Spinal cord (tissue), 10 donors: ENCODE data around the gene SUSD3. TPM values are rescaled to one million over a fixed set of nuclear protein-coding genes. Genes with fewer than 3 reads are reported as not detected.
"Not testable (repeated sequence)": the region's sequence is repeated elsewhere in the genome, so short reads cannot be mapped to it uniquely, and the experiment has no call there.

Source experiments
- DNase-seq, 6 donors: peaks; one replicate each; pipeline versions ENCODE4 v3.0.0 to v3.0.0-alpha.2; 2013 to 2015; ENCODE audit warnings: low spot score in 6 of 6, low read depth in 4 of 6
- H3K27ac ChIP-seq: one replicate; pipeline ENCODE4 v1.5.1; 2013; ENCODE audit warnings: low read depth, low read length, control low read depth
- H3K27me3 ChIP-seq: one replicate; pipeline ENCODE4 v1.6.1; 2013; ENCODE audit warnings: low read length; ENCODE audit not compliant: control insufficient read depth, insufficient read depth
- H3K36me3 ChIP-seq: one replicate; pipeline ENCODE4 v1.6.1; 2013; ENCODE audit warnings: low read length; ENCODE audit not compliant: control insufficient read depth, insufficient read depth
- H3K4me1 ChIP-seq: one replicate; pipeline ENCODE4 v1.6.1; 2013; ENCODE audit warnings: low read length; ENCODE audit not compliant: control insufficient read depth, insufficient read depth
- H3K4me3 ChIP-seq: one replicate; pipeline ENCODE4 v1.5.1; 2013; ENCODE audit warnings: low read depth, low read length, control low read depth
- H3K9me3 ChIP-seq: one replicate; pipeline ENCODE4 v1.6.1; 2013; ENCODE audit warnings: low read length; ENCODE audit not compliant: control insufficient read depth, insufficient read depth
- WGBS: methylation state at CpG from one replicate; pipeline ENCODE4 v1.1.5; 2013; ENCODE audit warnings: missing lambda C conversion rate; ENCODE audit not compliant: insufficient coverage; 5-methylcytosine and 5-hydroxymethylcytosine counted together
- polyA plus RNA-seq, 2 donors: library from polyadenylated mRNA; unstranded; fragments of 120-200 nt; gene quantifications; one replicate each; pipeline ENCODE4 v1.2.1, GENCODE V29; 2013; ENCODE audit not compliant: insufficient read length in 2 of 2
- total RNA-seq, 2 donors: library from RNA; depleted of rRNA in 1 of 2; stranded (reverse); fragments of 120-200 nt in 1 of 2; fragments of >200 nt in 1 of 2; gene quantifications; one replicate each; pipeline versions ENCODE4 v1.2.3 to v1.2.4, GENCODE V29; 2013 to 2014
- donor health status: healthy.

Gene SUSD3
- total and polyA plus RNA-seq, 4 donors = 3.1 to 6.3 (median 4.9) TPM

GRCh38 chr9:93101086-93101485 lies 42.6 kb downstream of the SUSD3 start:
- H3K4me3 ChIP-seq, H3K27me3 ChIP-seq, H3K27ac ChIP-seq, H3K9me3 ChIP-seq, DNase-seq, H3K36me3 ChIP-seq: not testable (repeated sequence)
- H3K4me1 ChIP-seq = peaks cover 39% of the 10 kb centered on the region
- 95% methylated on average over 9 of the region's 11 CpGs for WGBS

- Histone ChIP-seq H3K36me3 (peaks cover 33% of the 10 kb centered on the region), H3K4me3 (no peak overlapping the region), H3K9me3 (peaks cover 2% of the 10 kb centered on the region), H3K27me3 (no peaks in the 10 kb centered on the region), H3K27ac (no peak overlapping the region), H3K4me1 (peaks cover 7% of the 10 kb centered on the region)
- WGBS = no CpG with 5 or more reads among the region's 1 CpG
- DNase-seq = no peak
Measured at GRCh38 chr9:93105620-93106019, 47.1 kb downstream of the SUSD3 start.

GRCh38 chr9:93107151-93107824 lies 48.8 kb downstream of the SUSD3 start:
- H3K4me3 ChIP-seq = no peak overlapping the region
- H3K27ac ChIP-seq = no peak overlapping the region
- no peak for DNase-seq
- H3K27me3 ChIP-seq = no peaks in the 10 kb centered on the region
- H3K36me3 ChIP-seq = peaks cover 49% of the 10 kb centered on the region
- WGBS = 84% methylated on average over 11 of the region's 14 CpGs
- peaks cover 7% of the 10 kb centered on the region for H3K4me1 ChIP-seq
- H3K9me3 ChIP-seq = no peaks in the 10 kb centered on the region

GRCh38 chr9:93107825-93108161 lies 49.3 kb downstream of the SUSD3 start:
- peaks cover 7% of the 10 kb centered on the region for H3K4me1 ChIP-seq
- peaks cover 54% of the 10 kb centered on the region for H3K36me3 ChIP-seq
- no peak overlapping the region for H3K27ac ChIP-seq
- H3K27me3 ChIP-seq = no peaks in the 10 kb centered on the region
- DNase-seq = no peak
- H3K4me3 ChIP-seq = no peak overlapping the region
- 92% methylated on average over 5 of the region's 6 CpGs for WGBS
- no peaks in the 10 kb centered on the region for H3K9me3 ChIP-seq

GRCh38 chr9:93108291-93109041 lies 50.0 kb downstream of the SUSD3 start:
- Histone ChIP-seq H3K36me3 (peaks cover 61% of the 10 kb centered on the region), H3K9me3 (no peaks in the 10 kb centered on the region), H3K4me1 (peaks cover 7% of the 10 kb centered on the region), H3K4me3 (no peak overlapping the region), H3K27me3 (no peaks in the 10 kb centered on the region), H3K27ac (no peak overlapping the region)
- 86% methylated on average over 11 of the region's 15 CpGs for WGBS
- no peak for DNase-seq

- no peaks in the 10 kb centered on the region for H3K9me3 ChIP-seq
- no peak for DNase-seq
- H3K36me3 ChIP-seq = peaks cover 77% of the 10 kb centered on the region
- no peaks in the 10 kb centered on the region for H3K27me3 ChIP-seq
- no peak overlapping the region for H3K27ac ChIP-seq
- no peak overlapping the region for H3K4me3 ChIP-seq
- H3K4me1 ChIP-seq = peaks cover 7% of the 10 kb centered on the region
- 93% methylated on average over 14 of the region's 14 CpGs for WGBS
Measured at GRCh38 chr9:93110311-93110855, 51.9 kb downstream of the SUSD3 start.

GRCh38 chr9:93111001-93111370 lies 52.5 kb downstream of the SUSD3 start:
- no peak overlapping the region for H3K4me3 ChIP-seq
- peaks cover 77% of the 10 kb centered on the region for H3K36me3 ChIP-seq
- H3K27ac ChIP-seq = no peak overlapping the region
- H3K27me3 ChIP-seq = no peaks in the 10 kb centered on the region
- 83% methylated on average over 11 of the region's 11 CpGs for WGBS
- no peaks in the 10 kb centered on the region for H3K9me3 ChIP-seq
- peaks cover 7% of the 10 kb centered on the region for H3K4me1 ChIP-seq
- no peak for DNase-seq

GRCh38 chr9:93111371-93112115 lies 53.0 kb downstream of the SUSD3 start:
- H3K36me3 ChIP-seq = peaks cover 78% of the 10 kb centered on the region
- H3K27me3 ChIP-seq = no peaks in the 10 kb centered on the region
- whole genome bisulfite sequencing = 85% methylated on average over 17 of the region's 18 CpGs
- H3K9me3 ChIP-seq = no peaks in the 10 kb centered on the region
- DNase-seq = no peak
- H3K4me3 ChIP-seq = no peak overlapping the region
- peaks cover 7% of the 10 kb centered on the region for H3K4me1 ChIP-seq
- no peak overlapping the region for H3K27ac ChIP-seq

- H3K9me3 ChIP-seq = no peaks in the 10 kb centered on the region
- no peak overlapping the region for H3K4me3 ChIP-seq
- peaks cover 78% of the 10 kb centered on the region for H3K36me3 ChIP-seq
- 81% methylated on average over 15 of the region's 15 CpGs for WGBS
- H3K27ac ChIP-seq = no peak overlapping the region
- no peaks in the 10 kb centered on the region for H3K27me3 ChIP-seq
- H3K4me1 ChIP-seq = peaks cover 7% of the 10 kb centered on the region
- DNase-seq = no peak
Measured at GRCh38 chr9:93112116-93112863, 53.8 kb downstream of the SUSD3 start.
